DND-41 (cell line): Measurements from ENCODE around the gene IL2RA.

Source experiments
- EZH2 ChIP-seq: IDR thresholded peaks from 3 replicates; pipeline ENCODE4 v1.6.1; 2012; ENCODE audit warnings: borderline replicate concordance, low read depth, mild to moderate bottlenecking, moderate library complexity, low read length, inconsistent platforms; ENCODE audit not compliant: severe bottlenecking
- TF ChIP-seq, protein P1 (sequence below): IDR thresholded peaks from 2 replicates; pipeline ENCODE4 v1.5.1; 2012; ENCODE audit warnings: borderline replicate concordance, low read length, moderate library complexity, mild to moderate bottlenecking; ENCODE audit not compliant: poor library complexity, severe bottlenecking; ENCODE audit errors: extremely low read depth

DNA sequence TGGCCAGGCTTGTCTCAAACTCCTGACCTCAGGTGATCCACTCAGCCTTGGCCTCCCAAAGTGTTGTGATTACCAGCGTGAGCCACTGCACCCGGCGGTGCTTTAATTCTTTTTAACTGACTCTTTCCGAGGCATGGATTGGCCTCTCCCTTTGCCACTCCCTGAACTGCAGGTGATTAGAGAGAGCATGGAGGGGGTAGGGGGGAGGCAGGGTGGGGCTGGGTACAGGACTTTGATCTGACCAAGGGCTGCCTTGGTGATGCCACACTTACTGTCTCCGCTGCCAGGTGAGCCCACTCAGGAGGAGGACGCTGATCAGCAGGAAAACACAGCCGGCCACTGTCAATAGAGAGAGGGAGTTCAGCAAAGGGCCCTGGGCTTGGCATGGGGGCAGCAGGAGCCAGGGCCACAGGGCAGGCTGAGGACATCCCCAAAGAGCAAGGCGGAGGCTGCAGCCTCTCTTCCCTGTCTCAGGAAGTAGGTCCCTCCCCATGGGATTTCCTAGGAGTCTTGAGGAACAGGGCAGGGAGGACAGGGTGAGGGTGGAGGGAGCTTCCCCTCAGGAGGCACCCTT is 44.3 kb downstream of the IL2RA start:
- TF ChIP-seq, protein P1, sequence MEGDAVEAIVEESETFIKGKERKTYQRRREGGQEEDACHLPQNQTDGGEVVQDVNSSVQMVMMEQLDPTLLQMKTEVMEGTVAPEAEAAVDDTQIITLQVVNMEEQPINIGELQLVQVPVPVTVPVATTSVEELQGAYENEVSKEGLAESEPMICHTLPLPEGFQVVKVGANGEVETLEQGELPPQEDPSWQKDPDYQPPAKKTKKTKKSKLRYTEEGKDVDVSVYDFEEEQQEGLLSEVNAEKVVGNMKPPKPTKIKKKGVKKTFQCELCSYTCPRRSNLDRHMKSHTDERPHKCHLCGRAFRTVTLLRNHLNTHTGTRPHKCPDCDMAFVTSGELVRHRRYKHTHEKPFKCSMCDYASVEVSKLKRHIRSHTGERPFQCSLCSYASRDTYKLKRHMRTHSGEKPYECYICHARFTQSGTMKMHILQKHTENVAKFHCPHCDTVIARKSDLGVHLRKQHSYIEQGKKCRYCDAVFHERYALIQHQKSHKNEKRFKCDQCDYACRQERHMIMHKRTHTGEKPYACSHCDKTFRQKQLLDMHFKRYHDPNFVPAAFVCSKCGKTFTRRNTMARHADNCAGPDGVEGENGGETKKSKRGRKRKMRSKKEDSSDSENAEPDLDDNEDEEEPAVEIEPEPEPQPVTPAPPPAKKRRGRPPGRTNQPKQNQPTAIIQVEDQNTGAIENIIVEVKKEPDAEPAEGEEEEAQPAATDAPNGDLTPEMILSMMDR: no peak
- no peak for TF ChIP-seq EZH2
